Activated CD4-positive, CD25-positive, alpha-beta regulatory T cell (primary cell): ENCODE results near the gene NMT1.

Source experiments
- DNase-seq, 4 experiments: peaks; one replicate each; lab custom pipeline; 2025; lab: John Stamatoyannopoulos, UW

Gene NMT1

DNA sequence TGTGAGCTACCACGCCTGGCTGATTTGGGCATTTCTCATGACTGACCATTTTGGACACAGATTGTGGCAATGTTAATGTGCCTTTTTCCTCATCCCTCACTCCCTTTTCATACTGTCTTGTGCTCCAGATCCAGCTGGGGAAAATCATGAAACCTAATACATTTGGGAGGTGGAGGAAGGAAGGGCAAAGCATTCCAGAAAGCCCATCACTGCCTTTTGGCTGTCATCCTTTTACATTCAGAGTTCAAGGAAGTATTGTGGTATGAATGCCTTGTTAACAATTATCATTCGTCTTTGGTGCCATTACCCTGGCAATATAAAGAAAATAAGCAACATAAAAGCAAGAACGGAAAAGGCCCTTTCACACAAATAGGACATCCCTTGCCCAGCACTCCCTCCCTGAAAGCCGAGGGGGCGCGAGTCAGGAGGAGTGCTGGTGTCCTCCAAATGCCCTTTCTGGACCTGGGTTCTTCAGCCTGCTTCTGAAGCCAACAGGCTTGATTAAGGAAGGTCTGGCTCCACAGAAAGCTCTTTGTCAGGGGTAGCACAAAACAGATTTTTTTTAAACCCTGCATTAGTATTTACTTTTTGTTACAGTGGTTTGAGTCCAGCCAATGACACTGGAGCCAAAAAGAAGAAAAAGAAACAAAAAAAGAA lies 20.1 kb downstream of the NMT1 start:
- no peak for DNase-seq

DNA sequence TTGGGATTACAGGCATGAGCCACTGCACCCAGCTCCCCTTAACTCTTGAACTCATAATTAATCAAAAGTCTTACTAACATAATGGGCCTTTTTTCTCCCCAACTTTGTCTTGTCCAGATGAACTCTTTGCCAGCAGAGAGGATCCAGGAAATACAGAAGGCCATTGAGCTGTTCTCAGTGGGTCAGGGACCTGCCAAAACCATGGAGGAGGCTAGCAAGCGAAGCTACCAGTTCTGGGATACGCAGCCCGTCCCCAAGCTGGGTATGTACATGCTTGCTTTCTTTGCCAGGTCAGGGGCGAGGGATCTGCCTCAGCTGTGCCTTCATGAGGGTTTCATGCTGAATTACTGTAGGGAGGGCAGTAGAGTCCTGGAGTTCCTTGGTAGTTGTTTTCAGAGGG lies 25.3 kb downstream of the NMT1 start:
- DNase-seq: no peak

DNA sequence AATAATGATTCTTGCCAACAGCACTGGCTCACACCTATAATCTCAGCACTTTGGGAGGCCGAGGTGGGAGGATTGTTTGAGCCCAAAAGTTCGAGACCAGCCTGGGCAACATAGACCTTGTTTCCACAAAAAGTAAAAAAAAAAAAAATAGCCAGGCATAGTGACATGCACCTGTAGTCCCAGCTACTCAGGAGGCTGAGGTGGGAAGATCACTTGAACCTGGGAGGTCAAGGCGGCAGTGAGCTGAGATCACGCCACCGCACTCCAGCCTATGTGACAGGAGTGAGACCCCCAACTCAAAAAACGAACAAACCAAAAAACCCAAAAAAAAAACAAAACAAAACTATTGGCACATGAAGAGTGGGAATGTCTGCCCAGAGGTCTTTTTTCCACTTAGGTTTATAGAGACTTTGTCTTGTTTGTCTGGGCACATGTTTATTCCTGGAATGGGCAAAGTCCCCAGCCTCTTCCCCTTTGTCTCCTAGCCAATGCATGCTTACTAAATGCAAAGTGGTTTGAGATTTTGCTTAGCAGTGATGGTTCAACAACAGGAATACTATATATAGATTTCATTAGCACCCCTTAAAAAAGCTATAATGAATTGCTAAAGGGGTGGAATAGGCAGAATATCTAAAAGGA lies 25.9 kb downstream of the NMT1 start:
- DNase-seq: no peak

DNA sequence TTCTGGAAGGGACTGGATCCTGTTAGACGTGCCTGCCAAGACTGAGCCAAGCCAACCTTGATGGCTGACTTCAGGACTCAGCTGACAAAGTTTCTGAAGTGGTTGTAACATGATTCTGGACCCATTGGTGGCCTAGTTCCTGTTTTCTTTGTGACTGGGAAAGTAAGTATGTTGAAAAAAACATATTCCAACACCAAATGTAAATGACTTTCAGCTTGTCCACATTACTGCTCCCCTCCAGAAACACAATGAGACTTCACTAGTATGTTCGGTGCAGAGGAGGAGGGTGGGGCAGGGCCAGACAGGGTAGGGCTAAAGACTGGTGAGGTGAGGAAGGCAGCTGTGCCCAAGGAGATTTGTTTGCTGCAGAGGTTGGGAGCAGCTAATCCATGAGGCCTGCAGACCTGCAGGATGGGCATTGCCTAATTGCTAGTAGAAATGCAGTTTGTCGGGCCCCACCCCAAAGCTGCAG lies 26.4 kb downstream of the NMT1 start:
- DNase-seq: no peak

DNA sequence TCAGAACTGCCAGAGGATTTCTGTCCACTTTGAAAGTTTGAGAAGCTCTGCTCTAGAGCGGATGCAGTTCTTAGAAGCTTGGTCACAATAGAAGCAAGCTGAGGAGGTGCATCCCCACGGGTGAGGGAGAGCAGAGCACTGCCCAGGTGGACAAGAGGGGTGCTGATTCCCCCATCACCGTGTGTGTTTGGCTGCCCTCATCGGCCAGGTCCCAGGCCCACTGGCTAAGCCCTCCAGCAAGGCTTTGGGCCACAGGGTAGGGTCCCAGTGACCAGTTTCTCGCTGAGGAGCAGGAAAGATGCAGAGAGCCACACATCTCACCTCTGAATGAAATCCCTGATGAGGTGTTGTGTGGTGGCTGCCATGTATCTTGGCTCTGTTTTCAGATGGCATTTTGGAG lies 26.9 kb downstream of the NMT1 start:
- DNase-seq: no peak

DNA sequence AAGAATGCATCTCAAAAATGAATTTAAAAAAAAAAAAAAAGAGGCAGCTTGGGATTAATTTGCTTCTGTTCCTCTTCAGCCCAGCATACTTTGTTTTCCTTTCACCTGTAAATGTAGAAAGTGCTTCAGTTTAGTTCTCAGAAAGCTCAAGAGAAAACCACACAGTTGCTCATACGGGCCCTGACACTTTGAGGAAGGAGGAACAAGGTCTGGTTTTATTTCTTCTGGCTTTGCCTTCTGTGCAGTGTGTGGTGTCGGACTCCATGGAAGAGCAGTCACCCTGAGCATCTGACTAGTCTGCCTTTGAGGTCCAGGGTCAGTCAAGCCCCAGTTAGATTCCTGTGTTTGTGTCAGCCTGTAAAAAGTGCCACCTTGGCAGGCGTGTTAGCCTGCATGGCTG lies 27.6 kb downstream of the NMT1 start:
- DNase-seq: no peak

DNA sequence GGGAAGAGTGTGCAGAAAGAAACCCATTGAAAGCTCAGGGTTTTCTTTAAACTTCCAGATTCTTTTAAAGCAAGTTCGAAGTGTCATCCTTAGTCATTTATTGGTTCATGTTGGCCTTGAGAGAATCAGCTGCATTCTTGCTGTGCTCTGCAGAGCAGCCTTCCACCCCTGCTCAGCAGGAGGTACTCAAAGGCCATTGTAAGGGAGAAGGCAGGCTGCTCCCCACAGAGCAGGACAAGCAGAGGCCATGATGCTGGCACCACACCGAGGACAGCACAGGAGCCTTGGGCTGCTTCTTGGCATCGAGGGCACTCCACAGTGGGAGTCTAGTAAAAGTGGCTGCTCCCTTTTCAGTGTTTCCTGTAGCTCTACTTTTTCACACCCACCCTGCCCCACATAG lies 29.6 kb downstream of the NMT1 start:
- no peak for DNase-seq

DNA sequence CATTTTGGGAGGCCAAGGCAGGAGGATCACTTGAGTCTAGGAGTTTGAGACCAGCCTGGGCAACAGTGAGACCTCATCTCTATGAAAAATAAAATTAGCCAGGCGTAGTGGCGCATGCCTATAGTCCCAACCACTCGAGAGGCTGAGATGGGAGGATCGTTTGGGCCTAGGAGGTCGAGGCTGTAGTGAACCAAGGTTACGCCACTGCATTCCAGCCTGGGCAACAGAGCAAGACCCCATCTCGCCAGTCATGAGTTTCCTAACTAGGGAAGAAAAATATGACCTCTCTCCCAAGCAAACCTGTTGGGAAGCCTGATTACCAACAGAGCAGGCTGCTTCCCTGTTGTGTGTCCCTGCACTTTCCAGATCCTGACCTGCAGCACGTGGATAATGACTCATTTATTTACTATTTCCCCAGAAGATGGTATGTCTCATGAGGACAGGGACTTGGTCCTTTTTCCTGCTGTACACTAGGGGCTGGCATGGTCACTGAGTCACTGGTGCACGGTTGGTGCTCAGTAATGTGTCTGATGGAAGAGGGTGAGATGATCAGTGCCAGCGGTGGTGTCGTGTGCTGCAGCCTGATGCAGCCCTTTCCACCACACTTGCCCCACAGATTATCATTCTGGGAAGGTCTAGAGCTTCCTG lies 30.8 kb downstream of the NMT1 start:
- no peak for DNase-seq

DNA sequence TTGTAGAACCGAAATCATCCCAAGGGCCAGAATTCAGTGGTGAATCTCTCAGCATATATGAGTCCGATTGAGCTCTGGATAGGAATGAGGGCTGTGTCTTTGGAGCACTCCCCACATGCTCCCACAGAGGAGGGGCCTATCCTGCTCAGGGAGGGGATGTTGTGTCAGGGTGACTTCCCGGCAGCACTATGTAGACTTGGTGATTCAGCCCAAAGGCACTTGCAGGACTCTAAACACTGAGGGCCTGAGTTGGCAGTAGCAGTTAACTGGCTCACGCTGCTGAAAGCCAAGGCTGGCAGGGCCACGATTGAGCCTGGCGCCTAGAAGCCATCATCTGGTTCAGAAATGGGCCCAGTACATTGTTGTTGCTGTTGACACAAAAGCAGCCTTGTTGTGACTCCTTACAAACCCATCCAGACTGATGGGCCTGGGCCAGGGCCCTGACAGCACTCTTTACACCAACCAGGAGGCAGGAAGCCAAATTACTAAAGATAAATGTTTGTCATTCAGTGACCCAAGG lies 31.9 kb downstream of the NMT1 start:
- DNase-seq: no peak

DNA sequence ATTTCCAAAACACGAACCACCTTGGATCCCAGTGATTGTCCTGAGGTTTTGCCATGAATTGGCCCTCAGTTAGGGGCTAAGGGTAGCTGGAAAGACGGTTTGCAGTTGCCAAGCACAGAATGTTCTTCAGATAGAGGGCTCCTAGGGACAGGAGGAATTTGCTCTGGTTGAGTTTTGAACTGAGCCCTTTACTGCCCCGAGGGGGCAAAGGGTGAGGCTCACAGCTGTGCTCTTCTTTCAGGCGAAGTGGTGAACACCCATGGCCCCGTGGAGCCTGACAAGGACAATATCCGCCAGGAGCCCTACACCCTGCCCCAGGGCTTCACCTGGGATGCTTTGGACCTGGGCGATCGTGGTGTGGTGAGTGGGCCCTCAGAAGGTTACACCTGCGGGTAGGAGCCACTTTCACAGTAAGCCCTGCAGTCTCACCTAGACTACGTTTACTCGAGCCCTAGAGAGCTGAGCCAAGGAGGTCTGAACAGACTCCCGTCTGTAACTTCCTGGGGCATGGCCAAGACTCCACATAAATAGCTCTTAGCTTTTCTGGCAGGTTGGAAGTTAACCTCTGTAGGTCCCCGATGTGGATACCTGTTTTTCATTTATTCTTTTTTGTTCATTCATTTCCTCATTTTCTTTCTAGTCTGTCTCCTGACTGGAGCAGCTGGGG lies 32.5 kb downstream of the NMT1 start:
- DNase-seq: no peak

DNA sequence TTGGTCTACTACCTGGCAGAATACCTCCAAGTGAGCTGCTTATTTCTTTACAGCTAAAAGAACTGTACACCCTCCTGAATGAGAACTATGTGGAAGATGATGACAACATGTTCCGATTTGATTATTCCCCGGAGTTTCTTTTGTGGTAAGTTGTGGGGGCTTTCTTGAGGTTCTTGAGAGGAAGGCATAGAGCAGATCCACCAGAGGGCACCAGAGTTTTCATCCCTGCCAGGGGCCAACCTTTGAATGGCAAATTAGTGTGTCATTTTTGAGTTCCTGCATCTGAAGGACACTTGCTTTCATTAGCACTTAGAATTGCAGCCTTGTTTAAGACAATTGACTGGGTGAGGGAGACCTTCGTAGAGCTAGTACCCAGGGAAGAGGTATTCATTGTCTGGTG lies 35.0 kb downstream of the NMT1 start:
- DNase-seq: no peak

DNA sequence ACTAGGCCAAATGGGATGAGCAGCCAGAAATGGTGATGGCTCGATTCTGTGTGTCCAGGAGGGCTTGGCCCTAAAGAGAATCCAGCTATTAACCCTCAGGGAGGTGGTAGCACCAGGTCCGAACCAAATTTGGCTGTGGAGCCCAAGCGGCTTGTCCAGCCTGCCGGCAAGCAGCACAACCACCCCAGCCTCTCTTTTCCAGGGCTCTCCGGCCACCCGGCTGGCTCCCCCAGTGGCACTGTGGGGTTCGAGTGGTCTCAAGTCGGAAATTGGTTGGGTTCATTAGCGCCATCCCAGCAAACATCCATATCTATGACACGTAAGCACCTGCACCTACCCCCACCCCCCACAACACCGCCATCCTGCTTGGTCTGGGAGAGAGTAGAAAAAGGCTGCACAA lies 35.8 kb downstream of the NMT1 start:
- no peak for DNase-seq

DNA sequence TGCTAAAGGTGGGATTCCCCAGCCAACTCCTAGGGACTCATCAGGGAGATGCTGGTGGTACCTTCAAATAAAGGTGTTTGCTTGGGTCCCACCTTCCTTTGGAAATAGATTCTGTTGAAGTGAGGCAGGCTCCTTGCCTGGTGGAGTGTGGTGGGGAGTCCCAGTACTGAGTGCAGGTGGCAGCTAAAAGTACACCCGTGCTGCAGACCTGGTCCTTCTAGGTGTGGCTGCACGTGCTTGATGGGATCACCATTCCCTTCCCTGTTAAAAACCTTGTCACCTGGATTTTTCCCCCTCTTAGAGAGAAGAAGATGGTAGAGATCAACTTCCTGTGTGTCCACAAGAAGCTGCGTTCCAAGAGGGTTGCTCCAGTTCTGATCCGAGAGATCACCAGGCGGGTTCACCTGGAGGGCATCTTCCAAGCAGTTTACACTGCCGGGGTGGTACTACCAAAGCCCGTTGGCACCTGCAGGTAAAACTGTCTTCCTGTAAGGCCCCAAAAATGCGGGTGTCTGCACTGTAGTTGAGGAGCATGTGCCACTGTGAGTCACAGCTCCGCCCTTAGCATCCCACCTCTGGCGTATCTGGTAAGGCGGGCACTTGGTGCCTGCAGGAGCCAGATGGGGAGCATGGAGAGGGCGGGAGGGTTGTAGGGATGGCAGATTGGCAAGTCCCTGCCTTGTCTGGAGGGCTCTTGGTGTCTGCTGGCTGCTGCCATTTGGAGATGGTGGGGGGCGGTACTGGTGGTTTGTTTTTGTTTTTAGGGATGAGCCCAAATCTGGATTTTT lies 37.2 kb downstream of the NMT1 start:
- DNase-seq: no peak

DNA sequence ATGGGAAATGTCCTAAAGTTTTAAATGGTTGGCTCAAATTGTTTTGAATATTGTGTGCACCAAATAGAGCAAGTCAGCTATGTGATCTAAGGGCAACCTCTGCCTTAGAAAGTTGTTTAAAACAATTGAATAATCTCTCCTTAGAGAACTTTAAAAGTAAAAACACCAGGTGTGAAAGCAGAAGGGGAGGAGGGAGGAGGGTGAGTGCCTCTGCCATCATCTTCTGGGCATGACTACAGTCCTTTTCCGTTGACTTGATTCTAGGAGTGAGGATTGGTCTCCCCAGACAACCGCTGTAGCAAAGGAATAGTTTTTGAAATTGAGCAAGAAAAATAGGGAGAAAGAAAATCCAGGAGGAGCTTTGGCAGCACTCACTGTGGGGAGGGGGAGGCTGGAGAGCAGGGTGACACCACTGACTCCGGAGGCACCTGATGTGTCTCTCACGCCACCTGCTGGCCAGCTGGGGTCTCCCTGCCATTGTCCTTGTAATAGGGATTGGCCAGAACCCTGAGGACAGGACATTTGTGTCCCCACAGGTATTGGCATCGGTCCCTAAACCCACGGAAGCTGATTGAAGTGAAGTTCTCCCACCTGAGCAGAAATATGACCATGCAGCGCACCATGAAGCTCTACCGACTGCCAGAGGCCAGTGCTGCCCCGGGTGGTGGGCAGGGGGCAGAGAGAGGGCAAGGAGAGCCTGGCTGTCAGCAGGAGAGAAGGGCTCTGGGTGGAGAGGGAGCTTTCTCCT lies 37.9 kb downstream of the NMT1 start:
- DNase-seq: peak; percentile 52 to 70 (median 58)

DNA sequence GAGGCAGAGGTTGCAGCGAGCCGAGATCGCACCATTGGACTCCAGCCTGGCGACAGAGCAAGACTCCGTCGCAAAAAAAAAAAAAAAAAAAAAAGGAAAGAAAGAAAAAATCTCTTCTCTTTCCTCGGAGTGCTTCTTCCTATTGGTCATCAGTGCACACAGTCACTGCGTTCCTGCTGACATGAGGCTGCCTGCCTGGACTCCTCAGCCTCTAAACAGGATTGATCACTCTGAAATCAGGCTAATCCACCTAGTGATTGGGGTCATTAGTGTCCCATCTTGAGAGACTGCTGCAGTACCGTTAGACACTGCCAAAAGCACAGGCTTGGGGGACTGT lies 40.4 kb downstream of the NMT1 start:
- no peak for DNase-seq

DNA sequence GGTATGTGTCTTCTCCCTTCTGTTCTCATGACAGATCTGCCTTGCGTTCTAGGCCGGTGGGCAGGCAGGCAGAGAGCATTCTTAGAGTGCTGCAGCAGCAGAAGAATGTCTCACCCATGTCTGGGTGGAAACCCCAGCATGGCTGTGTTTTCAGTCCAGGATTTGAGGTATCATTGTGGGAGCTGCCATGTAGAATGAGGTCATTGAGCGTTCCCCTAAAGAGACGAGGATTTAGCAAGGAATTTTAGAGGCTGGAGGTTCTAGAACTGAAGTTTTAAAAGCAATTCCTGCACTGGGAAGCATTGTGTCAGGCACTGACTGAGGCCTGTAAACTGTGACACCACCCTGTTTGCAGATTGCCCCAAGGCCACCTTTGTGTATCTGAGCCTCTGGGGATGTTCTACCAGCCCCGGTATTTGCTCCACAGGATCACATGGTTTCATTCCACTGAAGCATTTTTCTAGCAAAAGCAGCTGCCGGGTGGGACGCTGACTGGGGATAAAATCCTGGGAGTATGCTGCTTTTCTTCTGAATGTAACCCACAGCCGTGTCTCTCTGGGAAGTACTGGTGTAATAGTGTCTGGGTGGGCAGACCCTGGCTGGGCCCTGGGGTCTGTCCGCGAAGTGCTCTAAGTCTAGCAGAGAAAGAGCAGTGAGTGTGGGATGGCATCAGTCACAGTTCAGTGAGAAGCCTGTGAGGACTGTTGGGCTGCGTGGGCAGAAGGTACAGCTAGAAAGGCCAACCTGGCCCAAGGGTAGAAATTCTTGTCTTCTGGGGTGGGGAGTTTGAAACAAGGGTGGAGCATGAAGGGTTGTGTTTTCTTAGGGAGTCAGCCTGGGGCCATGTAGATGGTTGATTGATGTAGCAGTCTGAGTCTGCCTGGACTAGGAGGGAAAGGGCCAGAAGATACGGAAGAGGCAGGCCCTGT lies 41.0 kb downstream of the NMT1 start:
- no peak for DNase-seq

DNA sequence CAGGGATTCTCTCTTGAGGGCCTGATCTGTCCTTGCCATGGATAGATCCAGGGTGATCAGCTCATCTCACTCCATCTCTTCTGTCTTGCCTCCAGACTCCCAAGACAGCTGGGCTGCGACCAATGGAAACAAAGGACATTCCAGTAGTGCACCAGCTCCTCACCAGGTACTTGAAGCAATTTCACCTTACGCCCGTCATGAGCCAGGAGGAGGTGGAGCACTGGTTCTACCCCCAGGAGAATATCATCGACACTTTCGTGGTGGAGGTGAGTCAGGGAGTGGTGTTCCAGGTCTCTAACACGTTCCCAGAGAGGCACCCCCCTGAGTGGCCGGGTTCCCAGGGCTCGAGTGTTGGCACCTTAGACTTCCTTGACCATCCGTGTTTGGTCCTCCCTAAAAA lies 41.7 kb downstream of the NMT1 start:
- DNase-seq: no peak

DNA sequence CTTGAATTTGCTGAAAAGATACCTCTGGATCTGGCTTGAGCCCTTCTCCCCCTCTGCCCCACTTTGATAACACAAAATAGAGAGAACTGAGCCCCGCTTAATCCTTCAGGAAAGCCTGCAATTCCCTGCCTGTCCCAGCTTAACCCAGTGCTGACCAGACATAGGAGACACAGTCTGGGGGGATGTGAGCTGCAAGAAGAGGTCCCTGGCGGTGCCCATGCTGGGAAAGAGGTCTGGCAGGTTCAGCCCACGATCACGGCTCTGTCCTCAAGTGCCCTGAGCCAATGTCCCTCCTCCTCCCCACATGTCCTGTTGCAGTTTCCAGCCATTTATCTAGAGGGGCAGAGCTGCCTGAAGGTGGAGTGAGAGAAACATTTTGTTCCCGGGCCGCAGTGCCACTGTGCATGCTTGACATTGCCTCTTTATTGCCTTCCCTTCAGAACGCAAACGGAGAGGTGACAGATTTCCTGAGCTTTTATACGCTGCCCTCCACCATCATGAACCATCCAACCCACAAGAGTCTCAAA lies 42.2 kb downstream of the NMT1 start:
- no peak for DNase-seq

DNA sequence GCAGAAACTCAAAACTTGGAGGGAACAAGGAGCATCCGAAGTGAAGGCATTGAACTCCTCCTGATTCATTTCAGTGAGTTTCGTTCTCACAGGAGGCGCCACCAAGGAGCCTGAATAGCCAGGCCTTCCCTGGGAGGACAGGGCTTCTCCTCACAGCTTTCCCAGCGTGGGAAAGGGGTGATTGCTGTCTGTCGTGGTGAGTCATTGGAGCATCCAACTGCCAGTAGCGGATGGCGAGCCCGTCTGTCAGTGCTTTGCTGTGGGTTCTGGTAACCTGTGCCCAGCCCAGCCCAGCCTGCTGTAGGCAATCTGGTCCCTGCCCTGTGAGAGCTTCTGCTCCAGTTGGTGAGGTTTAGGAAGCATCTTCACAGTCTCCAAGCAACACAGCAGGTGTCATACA lies 42.9 kb downstream of the NMT1 start:
- DNase-seq: no peak

DNA sequence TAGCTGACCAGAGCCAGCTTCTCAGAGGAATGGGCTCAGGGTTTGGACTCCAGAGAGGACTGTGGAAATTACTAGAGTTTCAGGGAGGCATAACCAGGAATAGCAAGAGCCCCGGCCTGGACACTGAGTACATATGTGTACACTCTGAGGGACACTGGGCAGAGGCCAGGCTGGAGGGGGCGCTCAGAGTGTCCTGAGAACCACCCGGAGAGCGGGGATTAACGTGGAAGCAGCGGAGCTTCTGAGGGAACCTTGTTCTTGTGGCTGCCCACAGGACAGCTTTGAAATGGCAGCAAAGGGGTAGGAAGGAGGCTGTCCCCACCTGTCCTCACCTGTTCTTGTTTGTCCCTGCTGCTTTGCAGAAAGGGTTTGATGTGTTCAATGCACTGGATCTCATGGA lies 43.4 kb downstream of the NMT1 start:
- DNase-seq: no peak
